MV-4-11 (cell line): ENCODE data around the gene KLHL8.

ENCODE experiments used
- DNase-seq: peaks from one replicate; lab custom pipeline; 2025; lab: John Stamatoyannopoulos, UW

The KLHL8 gene

GRCh38 chr4:87120411-87121162 lies 99.8 kb downstream of the KLHL8 start:
- no peak for DNase-seq

- no peak for DNase-seq
These were observed 100.4 kb downstream of the KLHL8 start for GRCh38 chr4:87120010-87120409.

GRCh38 chr4:87118826-87119225 lies 101.6 kb downstream of the KLHL8 start:
- DNase-seq: no peak

GRCh38 chr4:87118421-87118820 lies 102.0 kb downstream of the KLHL8 start:
- no peak for DNase-seq

GRCh38 chr4:87117732-87118075 lies 102.7 kb downstream of the KLHL8 start:
- no peak for DNase-seq

GRCh38 chr4:87117051-87117731 lies 103.2 kb downstream of the KLHL8 start:
- no peak for DNase-seq

- no peak for DNase-seq
These were observed 104.2 kb downstream of the KLHL8 start for GRCh38 chr4:87116231-87116630.

GRCh38 chr4:87114245-87115062 lies 106.0 kb downstream of the KLHL8 start:
- no peak for DNase-seq

- no peak for DNase-seq
These were observed 108.4 kb downstream of the KLHL8 start for GRCh38 chr4:87112063-87112462.
